Kasumi-1 (cell line): ENCODE measurements around the gene SMIM36.
A peak's percentile ranks its signal among the peaks of the same experiment; 100 is the strongest.
"Not testable (repeated sequence)": the region's sequence is repeated elsewhere in the genome, so short reads cannot be mapped to it uniquely, and the experiment has no call there.

Experiments
- DNase-seq, 2 experiments: peaks; one replicate each; lab custom pipeline; 2025; lab: John Stamatoyannopoulos, UW

Gene SMIM36

GRCh38 chr17:55510986-55511721 lies at the start of gene SMIM36:
Gene SMIM36 (minus strand): TSS chr17:55511452.
- no peak for DNase-seq

- DNase-seq, result no peak
Measured at GRCh38 chr17:55555772-55556171, 44.5 kb upstream of the SMIM36 start.

GRCh38 chr17:55549140-55549539 lies 37.9 kb upstream of the SMIM36 start:
- DNase-seq, result peak; percentile 62 to 75

- no peak for DNase-seq
Measured at GRCh38 chr17:55546991-55547664, 35.9 kb upstream of the SMIM36 start.

- no peak for DNase-seq
Measured at GRCh38 chr17:55546481-55546880, 35.2 kb upstream of the SMIM36 start.

- no peak for DNase-seq
Measured at GRCh38 chr17:55545806-55546205, 34.6 kb upstream of the SMIM36 start.

- no peak for DNase-seq
Measured at GRCh38 chr17:55543709-55544108, 32.5 kb upstream of the SMIM36 start.

GRCh38 chr17:55540414-55541091 lies 29.3 kb upstream of the SMIM36 start:
- no peak for DNase-seq

- DNase-seq, result no peak
Measured at GRCh38 chr17:55536205-55536604, 25.0 kb upstream of the SMIM36 start.

GRCh38 chr17:55533608-55534007 lies 22.4 kb upstream of the SMIM36 start:
- DNase-seq, result no peak

GRCh38 chr17:55532670-55533069 lies 21.4 kb upstream of the SMIM36 start:
- DNase-seq, result no peak

- no peak for DNase-seq
Measured at GRCh38 chr17:55531053-55531728, 19.9 kb upstream of the SMIM36 start.

GRCh38 chr17:55530064-55530463 lies 18.8 kb upstream of the SMIM36 start:
- no peak for DNase-seq

- DNase-seq, result peak; percentile 75 to 87
Measured at GRCh38 chr17:55527540-55528118, 16.4 kb upstream of the SMIM36 start.

- DNase-seq, result no peak
Measured at GRCh38 chr17:55524440-55525220, 13.4 kb upstream of the SMIM36 start.

GRCh38 chr17:55523032-55523431 lies 11.8 kb upstream of the SMIM36 start:
- DNase-seq, result not testable (repeated sequence)

GRCh38 chr17:55521186-55521585 lies 9.9 kb upstream of the SMIM36 start:
- peak; percentile 50 to 54 for DNase-seq

- no peak for DNase-seq
Measured at GRCh38 chr17:55520402-55520801, 9.2 kb upstream of the SMIM36 start.

- no peak for DNase-seq
Measured at GRCh38 chr17:55518510-55518909, 7.3 kb upstream of the SMIM36 start.

- DNase-seq, result peak; percentile 88 to 95
Measured at GRCh38 chr17:55513885-55514590, 2.8 kb upstream of the SMIM36 start.

GRCh38 chr17:55507669-55508068 lies 3.6 kb downstream of the SMIM36 start:
- not testable (repeated sequence) for DNase-seq
